GM23248 (cell line): Measurements from ENCODE around the gene HIVEP1.

ENCODE experiments used
- EZH2 ChIP-seq: fragments of 200-600 bp; sonication (generic); IDR thresholded peaks from 2 replicates; pipeline ENCODE4 v1.6.1; 2018; ENCODE audit warnings: antibody characterized with exemption, mild to moderate bottlenecking; ENCODE audit not compliant: insufficient read depth, poor library complexity, severe bottlenecking
- EZH2phosphoT487 ChIP-seq: fragments of 200-600 bp; sonication (generic); IDR thresholded peaks from 2 replicates; pipeline ENCODE4 v1.6.1; 2018; ENCODE audit warnings: antibody characterized with exemption, moderate library complexity, mild to moderate bottlenecking, low read depth; ENCODE audit not compliant: insufficient read depth

DNA sequence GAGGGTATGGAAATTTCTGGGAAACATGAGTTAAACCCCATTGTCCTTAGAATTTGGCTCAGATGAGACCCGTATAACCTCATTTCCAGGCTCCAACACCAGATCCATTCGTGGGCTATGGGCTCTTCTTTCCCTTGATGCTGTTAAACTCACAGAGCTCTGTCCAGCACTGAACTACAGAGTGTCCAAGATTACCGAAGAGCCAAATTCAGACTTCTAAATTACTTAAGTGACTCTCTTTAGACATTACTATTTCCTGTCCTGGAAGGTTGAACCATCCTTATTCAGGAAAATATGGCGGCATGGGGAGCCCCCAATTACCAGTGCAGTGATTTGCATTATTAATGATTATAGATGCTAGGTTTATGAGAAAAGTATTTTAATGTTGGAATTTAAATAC, 153.2 kb downstream of the HIVEP1 start:
- no peak for TF ChIP-seq EZH2phosphoT487
- TF ChIP-seq EZH2: no peak
